ENCODE results near the gene UNG.

UNG gene

GRCh38 chr12:109154451-109155438 lies 57.3 kb downstream of the UNG start:
- peak overlapping the region; percentile 96 for H2AFZ ChIP-seq (ENCODE audit: low read depth, low read length)
- H3K9ac ChIP-seq (ENCODE audit: low read length), result peak overlapping the region; percentile 68
- H3K27me3 ChIP-seq (ENCODE audit: low read depth, low read length), result peaks cover 18% of the 10 kb centered on the region
- H3K4me3 ChIP-seq (ENCODE audit: low read length), result peak overlapping the region; percentile 94
- TF ChIP-seq CTCF (IDR thresholded peaks at IDR 0.05; ENCODE audit: low read depth, low read length) (no peak), EZH2phosphoT487 (IDR thresholded peaks at IDR 0.05; ENCODE audit: low read depth) (no peak)
- H3K27ac ChIP-seq (ENCODE audit: low read length), result peak overlapping the region; percentile 27; the same call in 1 of the 2 replicates
- H4K20me1 ChIP-seq (ENCODE audit: insufficient read depth, low read length), result no peaks in the 10 kb centered on the region
- H3K36me3 ChIP-seq (replicated peaks; ENCODE audit: low read depth, low read length), result no peaks in the 10 kb centered on the region
- H3K4me1 ChIP-seq (ENCODE audit: low read length), result peaks cover 5% of the 10 kb centered on the region; the same call in 1 of the 2 replicates
- H3K4me2 ChIP-seq (ENCODE audit: low read length), result peak overlapping the region; percentile 82
- no peaks in the 10 kb centered on the region for H3K79me2 ChIP-seq (ENCODE audit: low read length)
- no peaks in the 10 kb centered on the region for H3K9me3 ChIP-seq (ENCODE audit: insufficient read depth, low read length)

GRCh38 chr12:109156036-109156435 lies 58.6 kb downstream of the UNG start:
- H3K4me2 ChIP-seq (ENCODE audit: low read length), result no peak overlapping the region
- H3K9me3 ChIP-seq (ENCODE audit: insufficient read depth, low read length), result no peaks in the 10 kb centered on the region
- H4K20me1 ChIP-seq (ENCODE audit: insufficient read depth, low read length), result no peaks in the 10 kb centered on the region
- H3K36me3 ChIP-seq (replicated peaks; ENCODE audit: low read depth, low read length), result no peaks in the 10 kb centered on the region
- peaks cover 5% of the 10 kb centered on the region; the same call in 1 of the 2 replicates for H3K4me1 ChIP-seq (ENCODE audit: low read length)
- no peak overlapping the region for H2AFZ ChIP-seq (ENCODE audit: low read depth, low read length)
- H3K79me2 ChIP-seq (ENCODE audit: low read length), result no peaks in the 10 kb centered on the region
- H3K9ac ChIP-seq (ENCODE audit: low read length), result no peak overlapping the region
- H3K4me3 ChIP-seq (ENCODE audit: low read length), result no peak overlapping the region
- no peak overlapping the region for H3K27ac ChIP-seq (ENCODE audit: low read length)
- TF ChIP-seq EZH2phosphoT487 (IDR thresholded peaks at IDR 0.05; ENCODE audit: low read depth), result no peak
- TF ChIP-seq CTCF (IDR thresholded peaks at IDR 0.05; ENCODE audit: low read depth, low read length), result no peak
- H3K27me3 ChIP-seq (ENCODE audit: low read depth, low read length), result peaks cover 10% of the 10 kb centered on the region

- no peak overlapping the region for H3K27ac ChIP-seq (ENCODE audit: low read length)
- TF ChIP-seq EZH2phosphoT487 (IDR thresholded peaks at IDR 0.05; ENCODE audit: low read depth) (no peak), CTCF (IDR thresholded peaks at IDR 0.05; ENCODE audit: low read depth, low read length) (no peak)
- H4K20me1 ChIP-seq (ENCODE audit: insufficient read depth, low read length), result no peaks in the 10 kb centered on the region
- peaks cover 8% of the 10 kb centered on the region for H3K27me3 ChIP-seq (ENCODE audit: low read depth, low read length)
- no peaks in the 10 kb centered on the region for H3K79me2 ChIP-seq (ENCODE audit: low read length)
- no peak overlapping the region for H3K4me2 ChIP-seq (ENCODE audit: low read length)
- peaks cover 5% of the 10 kb centered on the region; the same call in 1 of the 2 replicates for H3K4me1 ChIP-seq (ENCODE audit: low read length)
- H3K4me3 ChIP-seq (ENCODE audit: low read length), result no peak overlapping the region
- no peaks in the 10 kb centered on the region for H3K36me3 ChIP-seq (replicated peaks; ENCODE audit: low read depth, low read length)
- no peaks in the 10 kb centered on the region for H3K9me3 ChIP-seq (ENCODE audit: insufficient read depth, low read length)
- no peak overlapping the region for H3K9ac ChIP-seq (ENCODE audit: low read length)
- no peak overlapping the region for H2AFZ ChIP-seq (ENCODE audit: low read depth, low read length)
These were observed 59.2 kb downstream of the UNG start for GRCh38 chr12:109156586-109156985.

- Histone ChIP-seq H3K4me2 (ENCODE audit: low read length) (no peak overlapping the region), H2AFZ (ENCODE audit: low read depth, low read length) (no peak overlapping the region), H3K4me3 (ENCODE audit: low read length) (no peak overlapping the region), H3K27ac (ENCODE audit: low read length) (no peak overlapping the region), H3K9me3 (ENCODE audit: insufficient read depth, low read length) (no peaks in the 10 kb centered on the region), H3K4me1 (ENCODE audit: low read length) (peaks cover 5% of the 10 kb centered on the region; the same call in 1 of the 2 replicates), H3K36me3 (replicated peaks; ENCODE audit: low read depth, low read length) (no peaks in the 10 kb centered on the region), H3K9ac (ENCODE audit: low read length) (no peak overlapping the region), H3K27me3 (ENCODE audit: low read depth, low read length) (no peaks in the 10 kb centered on the region), H3K79me2 (ENCODE audit: low read length) (no peaks in the 10 kb centered on the region), H4K20me1 (ENCODE audit: insufficient read depth, low read length) (no peaks in the 10 kb centered on the region)
- TF ChIP-seq EZH2phosphoT487 (IDR thresholded peaks at IDR 0.05; ENCODE audit: low read depth) (no peak), CTCF (IDR thresholded peaks at IDR 0.05; ENCODE audit: low read depth, low read length) (no peak)
These were observed 60.6 kb downstream of the UNG start for GRCh38 chr12:109157986-109158385.

All from OCI-LY3 (cell line).